ENCODE data around the gene EEF2KMT. TPM values are rescaled to one million over a fixed set of nuclear protein-coding genes. Genes with fewer than 3 reads are reported as not detected.
"Not testable (repeated sequence)": the region's sequence is repeated elsewhere in the genome, so short reads cannot be mapped to it uniquely, and the experiment has no call there.

Gene EEF2KMT
- total RNA-seq (2022) = 12.7 and 13.9 TPM in 2 replicates
- Bru-seq, nascent RNA = percentile 52 among the genes with signal in this experiment
- BruChase-seq, experiment 1, labeled RNA remaining after a 2-hour chase = percentile 48 among the genes with signal in this experiment
- BruChase-seq, experiment 2, labeled RNA remaining after a 6-hour chase = percentile 55 among the genes with signal in this experiment
- long read RNA-seq, transcript EEF2KMT-201 (8 exons, 2,390 nt) = major isoform, 39 of 76 reads
- long read RNA-seq, transcript EEF2KMT-202 (7 exons, 2,268 nt) = minor isoform, 9 of 76 reads
- long read RNA-seq, partial matches to known transcripts = 1 of 76 reads
- long read RNA-seq, other reads (novel, unspliced or antisense) = 27 of 76 reads

GRCh38 chr16:5097470-5098220, at the start of gene EEF2KMT:
TSS of gene EEF2KMT (minus strand) at chr16:5097795. CDS start at chr16:5097739, 56 bp downstream.
- intact Hi-C loops (cut with micrococcal nuclease; ENCODE audit: unreplicated experiment) = loop anchor here (5.0 to 10.0 kb wide), 2 partner anchors 63 to 140 kb away; partner anchors contain the start of genes NAGPA and SEC14L5
- H3K36me3 ChIP-seq (ENCODE audit: control insufficient read depth, insufficient read depth, low read length); H3K27me3 ChIP-seq (replicated peaks; ENCODE audit: control insufficient read depth, insufficient read depth, low read length); H3K27me3 Mint-ChIP-seq (ENCODE audit: insufficient read depth, unreplicated experiment); H3K36me3 Mint-ChIP-seq (ENCODE audit: insufficient read depth, unreplicated experiment); H3K9me3 Mint-ChIP-seq (ENCODE audit: unreplicated experiment); H3K9me3 ChIP-seq; H3K4me1 Mint-ChIP-seq (ENCODE audit: low read depth, unreplicated experiment); H3K4me1 ChIP-seq; BruUV-seq (replicated peaks): not testable (repeated sequence)
- Mint-ChIP-seq H3K4me3 (ENCODE audit: unreplicated experiment) (peak within 1 kb of the TSS; percentile 82), H3K27ac (ENCODE audit: unreplicated experiment) (peak within 1 kb of the TSS; percentile 78)
- ChIA-PET CTCF (interaction anchor here (0.9 kb wide), 1 partner anchor 13 kb away, joined by 7 read pairs; no protein-coding TSS in a partner anchor), POLR2A (interaction anchor here (0.6 to 0.9 kb wide), 3 partner anchors 25 to 364 kb away, joined by 3 read pairs; partner anchors contain the start of genes ANKS3 and DNAAF8)
- H3K4me3 ChIP-seq (ENCODE audit: low read depth, low read length) = peak within 1 kb of the TSS; percentile 78
- peak; percentile 97 to 99 for DNase-seq

- H3K36me3 Mint-ChIP-seq (ENCODE audit: insufficient read depth, unreplicated experiment); H3K4me3 ChIP-seq (ENCODE audit: low read depth, low read length); DNase-seq; intact Hi-C loops (cut with micrococcal nuclease; ENCODE audit: unreplicated experiment); H3K27ac Mint-ChIP-seq (ENCODE audit: unreplicated experiment); H3K4me1 Mint-ChIP-seq (ENCODE audit: low read depth, unreplicated experiment); CTCF ChIA-PET; H3K9me3 Mint-ChIP-seq (ENCODE audit: unreplicated experiment); BruUV-seq (replicated peaks); H3K4me3 Mint-ChIP-seq (ENCODE audit: unreplicated experiment); H3K9me3 ChIP-seq; H3K36me3 ChIP-seq (ENCODE audit: control insufficient read depth, insufficient read depth, low read length); H3K27me3 ChIP-seq (replicated peaks; ENCODE audit: control insufficient read depth, insufficient read depth, low read length); POLR2A ChIA-PET; H3K4me1 ChIP-seq: not testable (repeated sequence)
- H3K27me3 Mint-ChIP-seq (ENCODE audit: insufficient read depth, unreplicated experiment) = peaks cover 16% of the 10 kb centered on the region
Measured at GRCh38 chr16:5144621-5144956, 47.0 kb upstream of the EEF2KMT start.

GRCh38 chr16:5143761-5144620, 46.4 kb upstream of the EEF2KMT start:
- no peaks in the 10 kb centered on the region for H3K9me3 Mint-ChIP-seq (ENCODE audit: unreplicated experiment)
- no peaks in the 10 kb centered on the region for H3K4me1 Mint-ChIP-seq (ENCODE audit: low read depth, unreplicated experiment)
- no peaks in the 10 kb centered on the region for H3K4me1 ChIP-seq
- H3K4me3 Mint-ChIP-seq (ENCODE audit: unreplicated experiment) = no peak overlapping the region
- H3K4me3 ChIP-seq (ENCODE audit: low read depth, low read length) = no peak overlapping the region
- DNase-seq = no peak
- no TSS peak for BruUV-seq (replicated peaks)
- intact Hi-C loops (cut with micrococcal nuclease; ENCODE audit: unreplicated experiment) = no loop called here
- peaks cover 16% of the 10 kb centered on the region for H3K27me3 Mint-ChIP-seq (ENCODE audit: insufficient read depth, unreplicated experiment)
- H3K27me3 ChIP-seq (replicated peaks; ENCODE audit: control insufficient read depth, insufficient read depth, low read length) = no peaks in the 10 kb centered on the region
- no peaks in the 10 kb centered on the region for H3K9me3 ChIP-seq
- CTCF ChIA-PET = no interaction called here
- no peaks in the 10 kb centered on the region for H3K36me3 Mint-ChIP-seq (ENCODE audit: insufficient read depth, unreplicated experiment)
- TF ChIP-seq, protein P1, sequence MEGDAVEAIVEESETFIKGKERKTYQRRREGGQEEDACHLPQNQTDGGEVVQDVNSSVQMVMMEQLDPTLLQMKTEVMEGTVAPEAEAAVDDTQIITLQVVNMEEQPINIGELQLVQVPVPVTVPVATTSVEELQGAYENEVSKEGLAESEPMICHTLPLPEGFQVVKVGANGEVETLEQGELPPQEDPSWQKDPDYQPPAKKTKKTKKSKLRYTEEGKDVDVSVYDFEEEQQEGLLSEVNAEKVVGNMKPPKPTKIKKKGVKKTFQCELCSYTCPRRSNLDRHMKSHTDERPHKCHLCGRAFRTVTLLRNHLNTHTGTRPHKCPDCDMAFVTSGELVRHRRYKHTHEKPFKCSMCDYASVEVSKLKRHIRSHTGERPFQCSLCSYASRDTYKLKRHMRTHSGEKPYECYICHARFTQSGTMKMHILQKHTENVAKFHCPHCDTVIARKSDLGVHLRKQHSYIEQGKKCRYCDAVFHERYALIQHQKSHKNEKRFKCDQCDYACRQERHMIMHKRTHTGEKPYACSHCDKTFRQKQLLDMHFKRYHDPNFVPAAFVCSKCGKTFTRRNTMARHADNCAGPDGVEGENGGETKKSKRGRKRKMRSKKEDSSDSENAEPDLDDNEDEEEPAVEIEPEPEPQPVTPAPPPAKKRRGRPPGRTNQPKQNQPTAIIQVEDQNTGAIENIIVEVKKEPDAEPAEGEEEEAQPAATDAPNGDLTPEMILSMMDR (IDR thresholded peaks at IDR 0.05; ENCODE audit: insufficient read depth in 1 of 2, low read depth in 1 of 2, low read length in 1 of 2, severe bottlenecking in 1 of 2, unreplicated experiment in 1 of 2) = no peak
- no peak overlapping the region for H3K27ac Mint-ChIP-seq (ENCODE audit: unreplicated experiment)
- H3K36me3 ChIP-seq (ENCODE audit: control insufficient read depth, insufficient read depth, low read length) = no peaks in the 10 kb centered on the region
- POLR2A ChIA-PET = no interaction called here

- H3K36me3 Mint-ChIP-seq (ENCODE audit: insufficient read depth, unreplicated experiment); CTCF ChIA-PET; H3K27ac Mint-ChIP-seq (ENCODE audit: unreplicated experiment); DNase-seq; H3K4me3 Mint-ChIP-seq (ENCODE audit: unreplicated experiment); POLR2A ChIA-PET; H3K36me3 ChIP-seq (ENCODE audit: control insufficient read depth, insufficient read depth, low read length); H3K9me3 Mint-ChIP-seq (ENCODE audit: unreplicated experiment); BruUV-seq (replicated peaks); H3K9me3 ChIP-seq; H3K4me1 ChIP-seq; H3K4me1 Mint-ChIP-seq (ENCODE audit: low read depth, unreplicated experiment); intact Hi-C loops (cut with micrococcal nuclease; ENCODE audit: unreplicated experiment); H3K4me3 ChIP-seq (ENCODE audit: low read depth, low read length); H3K27me3 ChIP-seq (replicated peaks; ENCODE audit: control insufficient read depth, insufficient read depth, low read length): not testable (repeated sequence)
- peaks cover 16% of the 10 kb centered on the region for H3K27me3 Mint-ChIP-seq (ENCODE audit: insufficient read depth, unreplicated experiment)
Measured at GRCh38 chr16:5140151-5140550, 42.6 kb upstream of the EEF2KMT start.

GRCh38 chr16:5134739-5135452, 37.3 kb upstream of the EEF2KMT start:
- H3K9me3 Mint-ChIP-seq (ENCODE audit: unreplicated experiment); H3K36me3 ChIP-seq (ENCODE audit: control insufficient read depth, insufficient read depth, low read length); H3K4me3 ChIP-seq (ENCODE audit: low read depth, low read length); CTCF ChIA-PET; DNase-seq; H3K4me1 ChIP-seq; H3K9me3 ChIP-seq; H3K27me3 ChIP-seq (replicated peaks; ENCODE audit: control insufficient read depth, insufficient read depth, low read length); H3K27ac Mint-ChIP-seq (ENCODE audit: unreplicated experiment); H3K36me3 Mint-ChIP-seq (ENCODE audit: insufficient read depth, unreplicated experiment); intact Hi-C loops (cut with micrococcal nuclease; ENCODE audit: unreplicated experiment); BruUV-seq (replicated peaks); H3K4me1 Mint-ChIP-seq (ENCODE audit: low read depth, unreplicated experiment); H3K4me3 Mint-ChIP-seq (ENCODE audit: unreplicated experiment); POLR2A ChIA-PET: not testable (repeated sequence)
- peaks cover 15% of the 10 kb centered on the region for H3K27me3 Mint-ChIP-seq (ENCODE audit: insufficient read depth, unreplicated experiment)
